Cardiac muscle cell (in vitro differentiated cells and primary cell): ENCODE data around the gene KNSTRN. TPM values are rescaled to one million over a fixed set of nuclear protein-coding genes. Genes with fewer than 3 reads are reported as not detected.

Source experiments
- DNase-seq, 2 donors: peaks; one replicate each; pipeline versions ENCODE4 v3.0.0 to v3.0.0-alpha.2; 2010 to 2017; ENCODE audit warnings: low read depth in 1 of 2, low spot score in 1 of 2
- H3K27ac ChIP-seq: fragments of 200-600 bp; sonication (generic); 2 replicates; pipeline ENCODE4 v1.5.1; 2016
- H3K27me3 ChIP-seq: fragments of 200-600 bp; sonication (generic); 2 replicates; pipeline ENCODE4 v1.6.0; 2016; ENCODE audit warnings: control low read depth
- H3K36me3 ChIP-seq: fragments of 200-600 bp; sonication (generic); 2 replicates; pipeline ENCODE4 v1.5.1; 2016; ENCODE audit warnings: control low read depth
- H3K4me1 ChIP-seq: fragments of 200-600 bp; sonication (generic); 2 replicates; pipeline ENCODE4 v1.8.1; 2017; ENCODE audit warnings: low read depth, mild to moderate bottlenecking, mixed run types
- H3K4me3 ChIP-seq: fragments of 200-600 bp; sonication (generic); 2 replicates; pipeline ENCODE4 v1.5.1; 2016; ENCODE audit warnings: mild to moderate bottlenecking
- H3K9me3 ChIP-seq: fragments of 200-600 bp; sonication (generic); 2 replicates; pipeline ENCODE4 v1.5.1; 2017; ENCODE audit warnings: low read depth, mild to moderate bottlenecking, control low read depth
- polyA plus RNA-seq: library from polyadenylated mRNA; unstranded; fragments of >200 nt; fragmentation: Nextera tagmentation; extraction: Ambion mirVana; gene quantifications from 2 replicates; pipeline ENCODE4 v1.2.1, GENCODE V29; 2016
- total RNA-seq: library from RNA; depleted of rRNA; stranded (reverse); fragments of >200 nt; gene quantifications from 2 replicates; pipeline ENCODE4 v1.2.3, GENCODE V29; 2016
- TF ChIP-seq, protein P1 (sequence below): IDR thresholded peaks from 2 replicates; pipeline ENCODE4 v1.5.1; 2012; ENCODE audit warnings: low read depth, mild to moderate bottlenecking, low read length

KNSTRN gene
- total and polyA plus RNA-seq, 2 experiments from 2014 or later = 23.0 to 84.3 TPM

- Histone ChIP-seq H3K36me3 (no peaks in the 10 kb centered on the region), H3K4me3 (peak overlapping the region; percentile 97), H3K9me3 (no peaks in the 10 kb centered on the region), H3K27me3 (no peaks in the 10 kb centered on the region), H3K27ac (no peak overlapping the region), H3K4me1 (peaks cover 30% of the 10 kb centered on the region)
- TF ChIP-seq, protein P1, sequence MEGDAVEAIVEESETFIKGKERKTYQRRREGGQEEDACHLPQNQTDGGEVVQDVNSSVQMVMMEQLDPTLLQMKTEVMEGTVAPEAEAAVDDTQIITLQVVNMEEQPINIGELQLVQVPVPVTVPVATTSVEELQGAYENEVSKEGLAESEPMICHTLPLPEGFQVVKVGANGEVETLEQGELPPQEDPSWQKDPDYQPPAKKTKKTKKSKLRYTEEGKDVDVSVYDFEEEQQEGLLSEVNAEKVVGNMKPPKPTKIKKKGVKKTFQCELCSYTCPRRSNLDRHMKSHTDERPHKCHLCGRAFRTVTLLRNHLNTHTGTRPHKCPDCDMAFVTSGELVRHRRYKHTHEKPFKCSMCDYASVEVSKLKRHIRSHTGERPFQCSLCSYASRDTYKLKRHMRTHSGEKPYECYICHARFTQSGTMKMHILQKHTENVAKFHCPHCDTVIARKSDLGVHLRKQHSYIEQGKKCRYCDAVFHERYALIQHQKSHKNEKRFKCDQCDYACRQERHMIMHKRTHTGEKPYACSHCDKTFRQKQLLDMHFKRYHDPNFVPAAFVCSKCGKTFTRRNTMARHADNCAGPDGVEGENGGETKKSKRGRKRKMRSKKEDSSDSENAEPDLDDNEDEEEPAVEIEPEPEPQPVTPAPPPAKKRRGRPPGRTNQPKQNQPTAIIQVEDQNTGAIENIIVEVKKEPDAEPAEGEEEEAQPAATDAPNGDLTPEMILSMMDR = no peak
- peak in 1 of 2 donors; percentile 59 for DNase-seq
Observed at GRCh38 chr15:40441565-40442531, 59.3 kb downstream of the KNSTRN start.

DNA sequence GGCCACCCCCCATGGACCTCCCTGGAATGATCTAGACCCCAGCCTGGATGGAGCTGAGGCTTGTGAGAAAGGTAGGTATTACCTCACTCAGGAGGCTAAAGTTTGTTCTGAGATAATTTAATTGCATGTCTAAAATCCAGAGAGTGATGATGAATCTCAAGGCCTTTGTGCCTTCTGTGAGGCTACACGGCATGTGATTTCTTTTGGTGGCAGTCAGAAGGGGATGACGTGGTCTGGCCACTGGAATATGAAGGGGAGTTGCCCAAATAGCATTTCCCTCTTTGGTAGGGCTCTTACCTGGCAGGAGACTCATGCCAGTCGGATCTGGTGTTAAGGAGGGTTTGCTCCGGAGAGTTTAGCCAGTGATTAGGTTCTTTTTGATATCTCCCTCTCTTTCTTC lies 60.7 kb downstream of the KNSTRN start:
- Histone ChIP-seq H3K4me3 (no peak overlapping the region), H3K27me3 (no peaks in the 10 kb centered on the region), H3K36me3 (no peaks in the 10 kb centered on the region), H3K9me3 (no peaks in the 10 kb centered on the region), H3K4me1 (peaks cover 16% of the 10 kb centered on the region), H3K27ac (no peak overlapping the region)
- DNase-seq = no peak
- TF ChIP-seq, protein P1 = no peak

DNA sequence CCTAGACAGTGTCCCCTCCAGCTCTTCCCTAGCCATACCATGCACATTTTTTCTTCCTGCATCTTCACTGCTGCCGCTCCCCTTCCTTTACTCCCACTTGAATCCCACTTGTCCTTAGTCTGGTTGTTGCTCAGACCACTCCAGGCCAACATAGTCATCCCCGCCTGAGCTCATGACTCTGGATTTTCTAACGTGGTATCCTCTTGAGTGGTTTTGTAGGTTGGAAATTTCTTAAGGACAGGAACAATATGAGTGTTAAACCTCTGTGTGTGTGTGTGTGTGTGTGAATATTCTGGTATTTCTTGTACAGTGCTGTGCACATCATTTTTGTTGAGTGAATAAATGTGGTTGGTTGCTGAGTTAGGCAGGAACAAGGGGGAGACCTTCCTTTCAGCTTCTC lies 61.3 kb downstream of the KNSTRN start:
- no peaks in the 10 kb centered on the region for H3K9me3 ChIP-seq
- no peaks in the 10 kb centered on the region for H3K27me3 ChIP-seq
- no peak for DNase-seq
- peaks cover 11% of the 10 kb centered on the region for H3K4me1 ChIP-seq
- no peak overlapping the region for H3K27ac ChIP-seq
- H3K36me3 ChIP-seq = no peaks in the 10 kb centered on the region
- H3K4me3 ChIP-seq = no peak overlapping the region
- TF ChIP-seq, protein P1 = no peak

Other genes starting within 250 kb of the KNSTRN start
- gene BUB1B, start 221.7 kb upstream of the KNSTRN start, total RNA-seq = 20.6 and 157 TPM in 2 replicates
- gene BUB1B, start 221.7 kb upstream of the KNSTRN start, polyA plus RNA-seq = 10.1 and 41.0 TPM in 2 replicates
- gene PAK6, start 143.7 kb upstream of the KNSTRN start, total RNA-seq = 9.7 and 18.7 TPM in 2 replicates
- 4.2 and 8.3 TPM in 2 replicates for gene PAK6, start 143.7 kb upstream of the KNSTRN start, polyA plus RNA-seq
- gene ANKRD63, start 99.7 kb upstream of the KNSTRN start, total RNA-seq = 24.4 and 104 TPM in 2 replicates
- 13.7 and 45.7 TPM in 2 replicates for gene ANKRD63, start 99.7 kb upstream of the KNSTRN start, polyA plus RNA-seq
- gene PLCB2, start 74.8 kb upstream of the KNSTRN start, total RNA-seq = 16.9 and 41.2 TPM in 2 replicates
- 28.3 and 45.9 TPM in 2 replicates for gene PLCB2, start 74.8 kb upstream of the KNSTRN start, polyA plus RNA-seq
- gene INAFM2, start 59.0 kb upstream of the KNSTRN start, total RNA-seq = 133 and 217 TPM in 2 replicates
- 186 and 330 TPM in 2 replicates for gene INAFM2, start 59.0 kb upstream of the KNSTRN start, polyA plus RNA-seq
- gene CCDC9B, start 41.8 kb upstream of the KNSTRN start, total RNA-seq = 8.2 and 9.6 TPM in 2 replicates
- 12.5 and 14.6 TPM in 2 replicates for gene CCDC9B, start 41.8 kb upstream of the KNSTRN start, polyA plus RNA-seq
- gene PHGR1, start 31.7 kb upstream of the KNSTRN start, total RNA-seq = not detected in 2 replicates
- gene PHGR1, start 31.7 kb upstream of the KNSTRN start, polyA plus RNA-seq = not detected in 2 replicates
- gene DISP2, start 24.5 kb upstream of the KNSTRN start, total RNA-seq = 0.15 and 0.21 TPM in 2 replicates
- 0.05 TPM in 1 of 2 replicates, not detected in the other for gene DISP2, start 24.5 kb upstream of the KNSTRN start, polyA plus RNA-seq
- 75.2 and 96.1 TPM in 2 replicates for gene IVD, start 23.1 kb downstream of the KNSTRN start, total RNA-seq
- gene IVD, start 23.1 kb downstream of the KNSTRN start, polyA plus RNA-seq = 114 and 130 TPM in 2 replicates
- 22.9 and 29.3 TPM in 2 replicates for gene BAHD1, start 58.2 kb downstream of the KNSTRN start, total RNA-seq
- 14.9 and 15.7 TPM in 2 replicates for gene BAHD1, start 58.2 kb downstream of the KNSTRN start, polyA plus RNA-seq
- 18.3 and 24.4 TPM in 2 replicates for gene CHST14, start 88.3 kb downstream of the KNSTRN start, total RNA-seq
- 22.1 and 26.0 TPM in 2 replicates for gene CHST14, start 88.3 kb downstream of the KNSTRN start, polyA plus RNA-seq
- 16.7 and 20.2 TPM in 2 replicates for gene CCDC32, start 182.3 kb downstream of the KNSTRN start, total RNA-seq
- gene CCDC32, start 182.3 kb downstream of the KNSTRN start, polyA plus RNA-seq = 22.6 and 26.2 TPM in 2 replicates
- 20.3 and 22.7 TPM in 2 replicates for gene RPUSD2, start 186.6 kb downstream of the KNSTRN start, total RNA-seq
- 19.7 and 20.3 TPM in 2 replicates for gene RPUSD2, start 186.6 kb downstream of the KNSTRN start, polyA plus RNA-seq
- 1.7 and 15.2 TPM in 2 replicates for gene KNL1, start 211.5 kb downstream of the KNSTRN start, total RNA-seq
- 1.4 and 12.1 TPM in 2 replicates for gene KNL1, start 211.5 kb downstream of the KNSTRN start, polyA plus RNA-seq